LNCAP (cell line): Measurements from ENCODE around the gene SRPX2.
A peak's percentile ranks its signal among the peaks of the same experiment; 100 is the strongest.

ENCODE experiments used
- CTCF ChIP-seq: fragments of 450-650 bp; IDR thresholded peaks from 2 replicates; pipeline ENCODE4 v1.5.1; 2017; ENCODE audit warnings: mild to moderate bottlenecking

Gene SRPX2

GRCh38 chrX:100673397-100673953 lies 29.5 kb downstream of the SRPX2 start:
- no peak for TF ChIP-seq CTCF

- no peak for TF ChIP-seq CTCF
These were observed 30.7 kb downstream of the SRPX2 start for GRCh38 chrX:100674705-100675104.

GRCh38 chrX:100677611-100678181 lies 33.7 kb downstream of the SRPX2 start:
- TF ChIP-seq CTCF: no peak

DNA sequence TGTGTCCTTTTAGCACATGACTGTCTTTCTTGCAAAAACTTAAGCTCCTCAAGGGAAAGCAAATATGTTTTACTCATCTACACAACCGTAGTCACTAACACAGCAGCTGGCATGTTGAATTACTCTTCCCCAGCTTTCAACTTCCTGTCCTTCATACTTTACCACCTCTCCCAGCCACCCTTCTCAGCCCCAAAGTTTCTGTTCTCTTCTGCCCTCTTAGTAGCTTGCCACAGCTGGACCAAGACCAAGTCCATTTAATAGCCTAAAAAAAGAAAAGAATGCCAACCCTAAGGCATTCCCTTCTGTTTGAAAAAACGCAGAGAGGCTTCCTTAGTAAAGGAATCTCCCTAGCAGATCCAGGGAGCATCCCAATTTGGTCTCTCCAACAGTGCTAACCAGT lies 36.8 kb downstream of the SRPX2 start:
- no peak for TF ChIP-seq CTCF

GRCh38 chrX:100681599-100681998 lies 37.6 kb downstream of the SRPX2 start:
- TF ChIP-seq CTCF: no peak

DNA sequence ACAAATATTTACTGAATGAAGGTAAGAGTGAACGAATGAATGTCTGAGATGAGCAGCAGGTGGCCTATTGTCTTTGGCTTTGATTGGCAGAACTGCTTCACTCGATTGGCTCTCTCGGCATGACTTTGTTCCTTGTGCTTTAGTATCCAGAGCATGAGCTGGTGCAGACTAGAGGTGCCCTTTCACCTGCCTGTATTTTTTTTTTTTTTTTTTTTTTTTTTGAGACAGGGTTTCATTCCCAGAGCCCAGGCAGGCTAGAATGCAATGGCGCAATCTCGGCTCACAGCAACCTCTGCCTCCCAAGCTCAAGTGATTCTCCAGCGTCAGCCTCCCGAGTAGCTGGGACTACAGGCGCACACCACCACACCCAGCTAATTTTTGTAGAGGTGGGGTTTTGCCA lies 38.9 kb downstream of the SRPX2 start:
- TF ChIP-seq CTCF: no peak

DNA sequence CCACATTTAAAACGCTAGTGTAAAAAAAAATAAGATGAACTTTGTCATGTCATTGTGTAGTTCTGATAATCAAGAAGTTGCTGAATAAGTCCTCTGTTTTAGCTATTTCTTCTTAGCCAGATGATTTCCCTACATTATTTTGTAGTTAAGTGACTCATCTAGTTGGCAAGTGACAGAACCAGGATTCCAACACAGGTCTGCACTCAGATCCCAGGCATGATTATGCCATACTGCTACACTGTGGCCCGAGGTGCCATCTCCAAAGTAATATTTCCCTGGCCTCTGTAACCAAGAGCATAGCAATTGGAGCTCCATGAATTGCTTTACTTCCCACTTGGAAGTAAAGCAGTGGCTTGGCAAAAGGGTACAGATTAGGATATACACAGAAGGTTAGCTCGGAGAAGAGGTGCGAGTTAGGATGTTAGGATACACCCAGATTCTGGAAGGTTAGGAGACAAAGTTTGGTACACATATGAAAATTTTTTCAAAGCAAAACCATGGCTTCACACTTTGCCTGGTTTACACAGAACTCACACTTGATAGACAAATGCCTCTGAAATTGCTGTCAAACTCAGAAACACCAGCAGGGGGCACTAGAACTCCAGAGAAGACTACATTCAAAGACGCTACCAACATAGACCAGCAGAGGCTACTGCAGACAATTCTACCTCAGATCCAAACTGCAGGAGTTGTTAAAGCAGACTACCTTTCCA lies 41.4 kb downstream of the SRPX2 start:
- TF ChIP-seq CTCF: peak; percentile 63
